Neural progenitor cell (in vitro differentiated cells): ENCODE measurements around the gene LIMA1. TPM values are rescaled to one million over a fixed set of nuclear protein-coding genes. Genes with fewer than 3 reads are reported as not detected.

Experiments
- DNase-seq: peaks from one replicate; pipeline ENCODE4 v3.0.0-alpha.2; 2016; ENCODE audit warnings: low spot score
- H2AFZ ChIP-seq: fragments of 200-600 bp; sonication (generic); replicated peaks from 2 replicates; pipeline ENCODE4 v1.6.1; 2016; ENCODE audit warnings: antibody characterized with exemption
- H3F3A ChIP-seq: fragments of 200-600 bp; sonication (generic); 2 replicates; pipeline ENCODE4 v1.6.1; 2016; ENCODE audit warnings: antibody characterized with exemption, low read depth
- H3K27ac ChIP-seq: fragments of 200-600 bp; sonication (generic); 2 replicates; pipeline ENCODE4 v1.5.1; 2016; ENCODE audit warnings: mild to moderate bottlenecking
- H3K27me3 ChIP-seq: fragments of 200-600 bp; sonication (generic); 2 replicates; pipeline ENCODE4 v1.6.1; 2016; ENCODE audit warnings: mild to moderate bottlenecking, moderate library complexity
- H3K36me3 ChIP-seq: fragments of 200-600 bp; sonication (generic); 2 replicates; pipeline ENCODE4 v1.5.1; 2016
- H3K4me1 ChIP-seq: fragments of 200-600 bp; sonication (generic); 2 replicates; pipeline ENCODE4 v1.6.1; 2016; ENCODE audit warnings: mixed run types
- H3K4me2 ChIP-seq: fragments of 200-600 bp; sonication (generic); 2 replicates; pipeline ENCODE4 v1.6.1; 2016
- H3K4me3 ChIP-seq: fragments of 200-600 bp; sonication (generic); 2 replicates; pipeline ENCODE4 v1.5.1; 2016
- H3K79me2 ChIP-seq: fragments of 200-600 bp; sonication (generic); 2 replicates; pipeline ENCODE4 v1.6.1; 2016; ENCODE audit warnings: low read depth
- H3K9ac ChIP-seq: fragments of 200-600 bp; sonication (generic); 2 replicates; pipeline ENCODE4 v1.6.1; 2016
- H3K9me3 ChIP-seq: fragments of 200-600 bp; sonication (generic); 2 replicates; pipeline ENCODE4 v1.5.1; 2016; ENCODE audit warnings: low read depth
- H4K20me1 ChIP-seq: fragments of 200-600 bp; sonication (generic); 2 replicates; pipeline ENCODE4 v1.6.1; 2016; ENCODE audit warnings: low read depth
- H3K27ac Mint-ChIP-seq: 3 replicates; pipeline ENCODE4 v1.8.0; 2021; ENCODE audit warnings: mixed read lengths
- H3K27me3 Mint-ChIP-seq: 2 replicates; pipeline ENCODE4 v1.8.0; 2022; ENCODE audit warnings: low read depth, mild to moderate bottlenecking, inconsistent platforms, moderate library complexity, mixed read lengths; ENCODE audit not compliant: insufficient read depth
- H3K36me3 Mint-ChIP-seq: 3 replicates; pipeline ENCODE4 v1.8.0; 2021; ENCODE audit warnings: mixed read lengths
- H3K4me1 Mint-ChIP-seq: 3 replicates; pipeline ENCODE4 v1.8.0; 2021; ENCODE audit warnings: mixed read lengths
- H3K4me3 Mint-ChIP-seq: 3 replicates; pipeline ENCODE4 v1.8.0; 2021; ENCODE audit warnings: mild to moderate bottlenecking, moderate library complexity, mixed read lengths
- H3K9me3 Mint-ChIP-seq: 3 replicates; pipeline ENCODE4 v1.8.0; 2020; ENCODE audit warnings: mixed read lengths
- EZH2 ChIP-seq: fragments of 200-600 bp; sonication (generic); IDR thresholded peaks from 2 replicates; pipeline ENCODE4 v1.6.1; 2017; ENCODE audit warnings: antibody characterized with exemption, mild to moderate bottlenecking, moderate library complexity
- EZH2phosphoT487 ChIP-seq: fragments of 200-600 bp; sonication (generic); IDR thresholded peaks from 2 replicates; pipeline ENCODE4 v1.6.1; 2017; ENCODE audit warnings: antibody characterized with exemption
- total RNA-seq: library from RNA; depleted of rRNA; stranded (reverse); fragments of >200 nt; gene quantifications from 2 replicates; pipeline ENCODE4 v1.2.3, GENCODE V29; 2015; ENCODE audit warnings: low replicate concordance
- TF ChIP-seq, protein P1 (sequence below): fragments of 200-600 bp; sonication (generic); IDR thresholded peaks from 2 replicates; pipeline ENCODE4 v1.5.1; 2017; ENCODE audit warnings: antibody characterized with exemption, mild to moderate bottlenecking

Gene LIMA1
- total RNA-seq, 1 donor from 2014 or later: 25.0 TPM

- Histone ChIP-seq H2AFZ (no peak overlapping the region), H3K4me3 (no peak overlapping the region), H3K27me3 (peaks cover 19% of the 10 kb centered on the region), H3K79me2 (no peaks in the 10 kb centered on the region), H3F3A (peaks cover 9% of the 10 kb centered on the region), H3K27ac (no peak overlapping the region), H3K9ac (no peak overlapping the region), H3K36me3 (no peaks in the 10 kb centered on the region), H4K20me1 (no peaks in the 10 kb centered on the region), H3K9me3 (no peaks in the 10 kb centered on the region), H3K4me1 (peaks cover 7% of the 10 kb centered on the region), H3K4me2 (no peak overlapping the region)
- DNase-seq: no peak
- Mint-ChIP-seq H3K27me3 (peaks cover 6% of the 10 kb centered on the region), H3K27ac (no peak overlapping the region), H3K36me3 (no peaks in the 10 kb centered on the region), H3K4me3 (no peak overlapping the region), H3K9me3 (no peaks in the 10 kb centered on the region), H3K4me1 (peaks cover 14% of the 10 kb centered on the region)
- TF ChIP-seq EZH2 (no peak), EZH2phosphoT487 (no peak)
- TF ChIP-seq, protein P1, sequence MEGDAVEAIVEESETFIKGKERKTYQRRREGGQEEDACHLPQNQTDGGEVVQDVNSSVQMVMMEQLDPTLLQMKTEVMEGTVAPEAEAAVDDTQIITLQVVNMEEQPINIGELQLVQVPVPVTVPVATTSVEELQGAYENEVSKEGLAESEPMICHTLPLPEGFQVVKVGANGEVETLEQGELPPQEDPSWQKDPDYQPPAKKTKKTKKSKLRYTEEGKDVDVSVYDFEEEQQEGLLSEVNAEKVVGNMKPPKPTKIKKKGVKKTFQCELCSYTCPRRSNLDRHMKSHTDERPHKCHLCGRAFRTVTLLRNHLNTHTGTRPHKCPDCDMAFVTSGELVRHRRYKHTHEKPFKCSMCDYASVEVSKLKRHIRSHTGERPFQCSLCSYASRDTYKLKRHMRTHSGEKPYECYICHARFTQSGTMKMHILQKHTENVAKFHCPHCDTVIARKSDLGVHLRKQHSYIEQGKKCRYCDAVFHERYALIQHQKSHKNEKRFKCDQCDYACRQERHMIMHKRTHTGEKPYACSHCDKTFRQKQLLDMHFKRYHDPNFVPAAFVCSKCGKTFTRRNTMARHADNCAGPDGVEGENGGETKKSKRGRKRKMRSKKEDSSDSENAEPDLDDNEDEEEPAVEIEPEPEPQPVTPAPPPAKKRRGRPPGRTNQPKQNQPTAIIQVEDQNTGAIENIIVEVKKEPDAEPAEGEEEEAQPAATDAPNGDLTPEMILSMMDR: no peak
These were observed 3.8 kb downstream of the LIMA1 start for GRCh38 chr12:50279501-50279900.

DNA sequence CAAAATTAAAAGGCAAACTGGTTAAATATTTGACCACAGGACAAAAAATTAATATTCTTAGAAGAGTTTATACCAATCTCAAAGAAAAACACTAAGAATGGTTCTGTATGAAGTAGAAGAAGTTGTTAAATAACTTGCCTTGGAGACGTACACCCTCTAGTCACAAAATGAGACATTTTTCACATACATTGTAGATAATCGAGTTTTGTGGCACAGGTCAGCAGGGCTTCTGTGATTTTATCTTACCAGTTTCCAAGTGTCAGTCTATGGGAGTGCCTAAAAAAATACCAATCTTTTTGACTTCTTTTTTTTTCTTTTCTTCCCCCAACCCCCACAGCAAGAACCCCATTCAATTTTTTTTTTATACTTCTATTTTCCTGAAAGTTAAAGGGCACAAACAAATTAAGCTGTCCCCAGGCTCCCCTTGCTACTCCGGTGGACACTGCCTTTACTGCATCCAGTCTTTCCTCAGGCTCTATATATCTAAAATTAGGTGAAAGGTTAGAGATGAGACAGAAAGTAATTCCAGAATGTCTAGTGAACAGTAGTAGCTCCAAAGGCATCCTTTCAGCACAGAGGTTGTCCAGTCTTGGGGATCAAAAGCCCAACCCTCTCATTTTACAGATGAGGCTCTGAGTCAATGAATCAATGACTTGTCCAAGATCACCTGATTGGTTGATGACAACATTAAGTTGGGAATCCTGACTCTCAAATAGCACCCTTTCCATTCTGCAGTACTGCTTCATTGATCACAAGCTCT lies 6.2 kb downstream of the LIMA1 start:
- Histone ChIP-seq H3K79me2 (no peaks in the 10 kb centered on the region), H3K4me1 (no peaks in the 10 kb centered on the region), H2AFZ (no peak overlapping the region), H3F3A (no peaks in the 10 kb centered on the region), H3K36me3 (no peaks in the 10 kb centered on the region), H3K9ac (peak overlapping the region; percentile 10), H3K4me3 (no peak overlapping the region), H3K27ac (no peak overlapping the region), H3K27me3 (peaks cover 9% of the 10 kb centered on the region), H3K9me3 (no peaks in the 10 kb centered on the region), H4K20me1 (no peaks in the 10 kb centered on the region), H3K4me2 (no peak overlapping the region)
- H3K27ac Mint-ChIP-seq: no peak overlapping the region
- peaks cover 5% of the 10 kb centered on the region for H3K27me3 Mint-ChIP-seq
- peaks cover 4% of the 10 kb centered on the region for H3K4me1 Mint-ChIP-seq
- TF ChIP-seq, protein P1: no peak
- TF ChIP-seq EZH2phosphoT487 (no peak), EZH2 (no peak)
- no peak overlapping the region for H3K4me3 Mint-ChIP-seq
- no peaks in the 10 kb centered on the region for H3K36me3 Mint-ChIP-seq
- DNase-seq: no peak
- no peaks in the 10 kb centered on the region for H3K9me3 Mint-ChIP-seq

DNA sequence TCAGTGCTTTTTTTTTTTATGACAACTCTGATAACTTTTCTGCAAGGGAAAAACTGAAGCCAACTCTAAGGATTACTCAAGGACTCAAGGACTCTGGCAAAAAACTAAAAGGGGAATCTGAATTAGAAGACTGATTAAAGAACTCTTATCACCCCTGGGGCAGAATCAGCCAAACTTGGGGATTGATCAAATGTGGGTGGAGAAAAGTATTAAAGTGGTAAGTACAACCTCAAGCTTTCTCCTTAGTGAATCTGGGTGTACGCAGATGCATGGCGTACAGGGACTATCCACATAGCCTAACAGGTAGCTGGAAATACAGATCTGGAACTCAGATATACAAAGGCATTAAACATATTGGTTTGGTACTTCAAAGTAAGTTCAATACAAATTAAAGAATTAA lies 7.3 kb downstream of the LIMA1 start:
- TF ChIP-seq EZH2: no peak
- TF ChIP-seq EZH2phosphoT487: no peak
- TF ChIP-seq, protein P1: no peak
- DNase-seq: no peak
- no peaks in the 10 kb centered on the region for H3K27me3 ChIP-seq

More for the DNA sequence above, 7.3 kb downstream of the LIMA1 start:
- no peak overlapping the region for H3K27ac Mint-ChIP-seq
- H3K36me3 ChIP-seq: no peaks in the 10 kb centered on the region
- peaks cover 2% of the 10 kb centered on the region for H3K27me3 Mint-ChIP-seq
- H3K4me1 ChIP-seq: no peaks in the 10 kb centered on the region
- no peaks in the 10 kb centered on the region for H3F3A ChIP-seq
- H3K36me3 Mint-ChIP-seq: no peaks in the 10 kb centered on the region
- no peak overlapping the region for H3K4me3 Mint-ChIP-seq
- no peak overlapping the region for H2AFZ ChIP-seq
- H3K79me2 ChIP-seq: no peaks in the 10 kb centered on the region
- no peak overlapping the region for H3K4me2 ChIP-seq
- no peaks in the 10 kb centered on the region for H3K9me3 ChIP-seq
- H3K4me3 ChIP-seq: no peak overlapping the region
- H4K20me1 ChIP-seq: no peaks in the 10 kb centered on the region
- no peak overlapping the region for H3K9ac ChIP-seq
- no peak overlapping the region for H3K27ac ChIP-seq
- peaks cover 4% of the 10 kb centered on the region for H3K4me1 Mint-ChIP-seq
- no peaks in the 10 kb centered on the region for H3K9me3 Mint-ChIP-seq
